ENCODE measurements around the gene OR52E1. TPM values are rescaled to one million over a fixed set of nuclear protein-coding genes. Genes with fewer than 3 reads are reported as not detected.

The OR52E1 gene
- polyA plus RNA-seq, 4 donors: not detected

- DNase-seq (ENCODE audit: low read depth in 4 of 4, low spot score in 3 of 4): no peak
Measured at GRCh38 chr11:5107285-5107684, 37.9 kb downstream of the OR52E1 start.

- DNase-seq (ENCODE audit: low read depth in 4 of 4, low spot score in 3 of 4): no peak
Measured at GRCh38 chr11:5115339-5115738, 46.0 kb downstream of the OR52E1 start.

GRCh38 chr11:5117588-5117987 is 48.2 kb downstream of the OR52E1 start:
- no peak for DNase-seq (ENCODE audit: low read depth in 4 of 4, low spot score in 3 of 4)

GRCh38 chr11:5118893-5119292 is 49.5 kb downstream of the OR52E1 start:
- no peak for DNase-seq (ENCODE audit: low read depth in 4 of 4, low spot score in 3 of 4)

Other genes with a start within 250 kb of the OR52E1 start
- gene OR51F2, start 248.3 kb upstream of the OR52E1 start, polyA plus RNA-seq (ENCODE audit: insufficient read length in 4 of 4): not detected
- not detected for gene OR51S1, start 220.4 kb upstream of the OR52E1 start, polyA plus RNA-seq (ENCODE audit: insufficient read length in 4 of 4)
- not detected for gene OR51T1, start 187.7 kb upstream of the OR52E1 start, polyA plus RNA-seq (ENCODE audit: insufficient read length in 4 of 4)
- gene OR51A7, start 165.8 kb upstream of the OR52E1 start, polyA plus RNA-seq (ENCODE audit: insufficient read length in 4 of 4): not detected
- gene OR51G2, start 150.2 kb upstream of the OR52E1 start, polyA plus RNA-seq (ENCODE audit: insufficient read length in 4 of 4): under 1 TPM in 1 of 4 donors, not detected in 3; 0.08 TPM
- gene OR51G1, start 145.2 kb upstream of the OR52E1 start, polyA plus RNA-seq (ENCODE audit: insufficient read length in 4 of 4): not detected
- gene OR51A4, start 122.0 kb upstream of the OR52E1 start, polyA plus RNA-seq (ENCODE audit: insufficient read length in 4 of 4): under 1 TPM in 1 of 4 donors, not detected in 3; 0.05 TPM
- gene OR51A2, start 113.9 kb upstream of the OR52E1 start, polyA plus RNA-seq (ENCODE audit: insufficient read length in 4 of 4): not detected
- gene OR51L1, start 74.7 kb upstream of the OR52E1 start, polyA plus RNA-seq (ENCODE audit: insufficient read length in 4 of 4): under 1 TPM in 3 of 4 donors, not detected in 1; 0.05 to 0.06 (median 0.05) TPM
- gene OR52J3, start 23.0 kb upstream of the OR52E1 start, polyA plus RNA-seq (ENCODE audit: insufficient read length in 4 of 4): not detected
- gene OR52E2, start 9.9 kb upstream of the OR52E1 start, polyA plus RNA-seq (ENCODE audit: insufficient read length in 4 of 4): not detected
- gene OR52A5, start 68.8 kb downstream of the OR52E1 start, polyA plus RNA-seq (ENCODE audit: insufficient read length in 4 of 4): not detected
- under 1 TPM in 2 of 4 donors, not detected in 2; 0.01 to 0.05 TPM for gene OR52A1, start 85.2 kb downstream of the OR52E1 start, polyA plus RNA-seq (ENCODE audit: insufficient read length in 4 of 4)
- not detected for gene OR51V1, start 131.1 kb downstream of the OR52E1 start, polyA plus RNA-seq (ENCODE audit: insufficient read length in 4 of 4)
- gene HBB, start 157.5 kb downstream of the OR52E1 start, polyA plus RNA-seq (ENCODE audit: insufficient read length in 4 of 4): 1,000 to 10,000 TPM in 1 of 4 donors, 100 to 1,000 TPM in 2, 10 to 100 TPM in 1; 99.7 to 2,476 (median 158) TPM
- gene HBD, start 164.9 kb downstream of the OR52E1 start, polyA plus RNA-seq (ENCODE audit: insufficient read length in 4 of 4): 1 to 10 TPM; 1.1 to 2.9 (median 1.5) TPM
- gene HBG1, start 180.3 kb downstream of the OR52E1 start, polyA plus RNA-seq (ENCODE audit: insufficient read length in 4 of 4): 10 to 100 TPM in 1 of 4 donors, 1 to 10 TPM in 3; 6.7 to 37.9 (median 9.1) TPM
- over 10,000 TPM in 1 of 4 donors, 1,000 to 10,000 TPM in 3; 1,504 to 42,529 (median 2,280) TPM for gene HBG2, start 185.2 kb downstream of the OR52E1 start, polyA plus RNA-seq (ENCODE audit: insufficient read length in 4 of 4)
- 10 to 100 TPM in 2 of 4 donors, 1 to 10 TPM in 2; 4.2 to 97.8 (median 8.2) TPM for gene HBE1, start 200.4 kb downstream of the OR52E1 start, polyA plus RNA-seq (ENCODE audit: insufficient read length in 4 of 4)
- gene OR51B4, start 232.4 kb downstream of the OR52E1 start, polyA plus RNA-seq (ENCODE audit: insufficient read length in 4 of 4): under 1 TPM in 2 of 4 donors, not detected in 2; 0.26 to 0.38 TPM